HCT116 (cell line): ENCODE measurements around the gene RAB3IP. TPM values are rescaled to one million over a fixed set of nuclear protein-coding genes. Genes with fewer than 3 reads are reported as not detected.

Experiments
- ATAC-seq: fragments of 200-7000 bp; cut with Tn5 transposase; 2 replicates; pipeline ENCODE4 v1.9.1; 2020; ENCODE audit warnings: mild to moderate bottlenecking, moderate library complexity
- BruUV-seq: library from RNA; stranded (reverse); fragments of 400-500 nt; replicated peaks from 2 replicates; lab custom pipeline; 2021; lab: Mats Ljungman, UMichigan
- CTCF ChIA-PET: fragments of 300-600 bp; sonication (Branson Sonifier 250); formaldehyde crosslinking; loops from one replicate; lab custom pipeline; 2021; ENCODE audit warnings: antibody characterized with exemption; lab: Charles Lee
- POLR2A ChIA-PET: fragments of 300-600, 350-600 bp; sonication (Branson Sonifier 250); formaldehyde crosslinking; loops from one replicate; lab custom pipeline; 2021; ENCODE audit warnings: antibody characterized with exemption; lab: Charles Lee
- RAD21 ChIA-PET, 2 experiments: fragments of 300-600 bp; sonication (Branson Sonifier 250); formaldehyde crosslinking; loops; one replicate each; lab custom pipeline; 2023; ENCODE audit warnings: low total read pairs in 2 of 2; ENCODE audit not compliant: uncharacterized antibody in 2 of 2, unreplicated experiment in 2 of 2, low non-redundant PET in 1 of 2; lab: Charles Lee
- DNase-seq: peaks from one replicate; pipeline ENCODE4 v3.0.0-alpha.2; 2010; ENCODE audit warnings: low read depth, low spot score
- H2AFZ ChIP-seq: fragments of 200-600 bp; shearing (Covaris generic), sonication (generic); 2 replicates; pipeline ENCODE4 v1.6.1; 2017; ENCODE audit warnings: low read depth, mixed run types, mixed read lengths, antibody characterized with exemption, low read length; ENCODE audit not compliant: poor library complexity, severe bottlenecking
- H3K27ac ChIP-seq: 2 replicates; pipeline ENCODE4 v1.5.1; 2012; ENCODE audit warnings: low read depth, low read length
- H3K27me3 ChIP-seq: fragments of 200-600 bp; sonication (generic); 2 replicates; pipeline ENCODE4 v1.6.1; 2016; ENCODE audit warnings: mixed run types, low read length, mixed read lengths; ENCODE audit not compliant: insufficient read depth
- H3K36me3 ChIP-seq, 2 experiments: fragments of 200-500 bp in 1 of 2; fragments of 200-600 bp in 1 of 2; sonication (Bioruptor generic) in 1 of 2; sonication (generic) in 1 of 2; 2 replicates each; pipeline versions ENCODE4 v1.5.1 to v1.6.1; 2014 to 2016; ENCODE audit warnings: low read length in 2 of 2, inconsistent platforms in 1 of 2, mixed read lengths in 1 of 2, mixed run types in 1 of 2; ENCODE audit not compliant: insufficient read depth in 2 of 2, control insufficient read depth in 1 of 2
- H3K4me1 ChIP-seq, 2 experiments: fragments of 200-600 bp in 1 of 2; sonication (generic) in 1 of 2; 2 replicates each; pipeline versions ENCODE4 v1.5.1 to v1.6.1; 2012 to 2017; ENCODE audit warnings: low read length in 2 of 2, inconsistent platforms in 1 of 2, mild to moderate bottlenecking in 1 of 2, mixed read lengths in 1 of 2, mixed run types in 1 of 2, moderate library complexity in 1 of 2; ENCODE audit not compliant: insufficient read depth in 2 of 2, control insufficient read depth in 1 of 2
- H3K4me2 ChIP-seq: fragments of 200-600 bp; sonication (generic); 2 replicates; pipeline ENCODE4 v1.6.1; 2017; ENCODE audit warnings: mixed run types, low read length, mixed read lengths
- H3K4me3 ChIP-seq, 2 experiments: fragments of 200-600 bp in 1 of 2; sonication (generic) in 1 of 2; replicated peaks in 1 of 2; 2 replicates each; pipeline ENCODE4 v1.5.1; 2011 to 2016; ENCODE audit warnings: low read length in 2 of 2, control low read depth in 1 of 2, low read depth in 1 of 2, mild to moderate bottlenecking in 1 of 2, mixed read lengths in 1 of 2, mixed run types in 1 of 2
- H3K79me2 ChIP-seq: fragments of 200-600 bp; sonication (generic); 2 replicates; pipeline ENCODE4 v1.6.1; 2017; ENCODE audit warnings: mild to moderate bottlenecking, mixed run types, low read length, moderate library complexity, mixed read lengths; ENCODE audit not compliant: insufficient read depth
- H3K9ac ChIP-seq: fragments of 200-600 bp; sonication (generic); 2 replicates; pipeline ENCODE4 v1.6.1; 2016; ENCODE audit warnings: low read length, mixed read lengths
- H3K9me2 ChIP-seq: fragments of 200-600 bp; sonication (generic), shearing (Covaris generic); 2 replicates; pipeline ENCODE4 v1.6.1; 2017; ENCODE audit warnings: mixed run types, mild to moderate bottlenecking, moderate library complexity; ENCODE audit not compliant: insufficient read depth
- H3K9me3 ChIP-seq, 2 experiments: fragments of 200-500 bp in 1 of 2; fragments of 200-600 bp in 1 of 2; sonication (Bioruptor generic) in 1 of 2; sonication (generic) in 1 of 2; 2 replicates each; pipeline ENCODE4 v1.6.1; 2014 to 2017; ENCODE audit warnings: low read length in 2 of 2, mixed read lengths in 2 of 2, inconsistent platforms in 1 of 2, low read depth in 1 of 2, mild to moderate bottlenecking in 1 of 2, mixed run types in 1 of 2, moderate library complexity in 1 of 2; ENCODE audit not compliant: control insufficient read depth in 1 of 2, insufficient read depth in 1 of 2
- H4K20me1 ChIP-seq: fragments of 200-600 bp; sonication (generic), shearing (Covaris generic); 2 replicates; pipeline ENCODE4 v1.6.1; 2017; ENCODE audit warnings: mixed run types, mild to moderate bottlenecking, moderate library complexity; ENCODE audit not compliant: insufficient read depth
- CBX3 ChIP-seq: IDR thresholded peaks from 2 replicates; pipeline ENCODE4 v1.6.1; 2012; ENCODE audit warnings: low read depth
- CEBPB ChIP-seq: IDR thresholded peaks from 2 replicates; pipeline ENCODE4 v1.6.1; 2012; ENCODE audit warnings: low read depth
- EGR1 ChIP-seq: IDR thresholded peaks from 2 replicates; pipeline ENCODE4 v1.6.1; 2012; ENCODE audit warnings: low read depth
- ELF1 ChIP-seq: IDR thresholded peaks from 2 replicates; pipeline ENCODE4 v1.6.1; 2012; ENCODE audit warnings: low read depth, borderline replicate concordance
- JUND ChIP-seq: IDR thresholded peaks from 2 replicates; pipeline ENCODE4 v1.6.1; 2012
- POLR2AphosphoS5 ChIP-seq: IDR thresholded peaks from 2 replicates; pipeline ENCODE4 v1.6.1; 2011; ENCODE audit warnings: mild to moderate bottlenecking, low read depth, low read length, moderate library complexity
- SIN3A ChIP-seq: IDR thresholded peaks from 2 replicates; pipeline ENCODE4 v1.6.1; 2012; ENCODE audit warnings: low read depth
- SP1 ChIP-seq: IDR thresholded peaks from 2 replicates; pipeline ENCODE4 v1.6.1; 2012; ENCODE audit warnings: low read depth
- SRF ChIP-seq: IDR thresholded peaks from 2 replicates; pipeline ENCODE4 v1.6.1; 2012; ENCODE audit warnings: low read depth
- YY1 ChIP-seq: IDR thresholded peaks from 2 replicates; pipeline ENCODE4 v1.6.1; 2011; ENCODE audit warnings: low read length, low read depth, moderate library complexity, mild to moderate bottlenecking; ENCODE audit not compliant: insufficient replicate concordance; ENCODE audit errors: extremely low read depth
- ZFX ChIP-seq: fragments of 450-650 bp; IDR thresholded peaks from 2 replicates; pipeline ENCODE4 v1.6.1; 2017
- ZNF274 ChIP-seq: fragments of 200-500 bp; sonication (Bioruptor generic); IDR thresholded peaks from 2 replicates; pipeline ENCODE4 v1.6.1; 2014; ENCODE audit warnings: mild to moderate bottlenecking, low read depth, low read length, inconsistent platforms
- intact Hi-C: fragments of 100-400 bp; cut with micrococcal nuclease; formaldehyde crosslinking; loops from 2 replicates; pipeline ENCODE4 v1.10.0; 2022
- total RNA-seq: library from RNA; stranded (reverse); gene quantifications from one replicate; pipeline ENCODE4 v1.2.1, GENCODE V29; 2021; ENCODE audit not compliant: unreplicated experiment
- TF ChIP-seq, protein P1 (sequence below), 3 experiments: fragments of 200-600 bp in 1 of 3; sonication (generic) in 1 of 3; IDR thresholded peaks in 2 of 3; conservative IDR thresholded peaks in 1 of 3; 2 replicates each; pipeline ENCODE4 v1.5.1; 2012 to 2017; ENCODE audit warnings: low read depth in 2 of 3, low read length in 2 of 3, antibody characterized with exemption in 1 of 3, borderline replicate concordance in 1 of 3, control low read depth in 1 of 3, mild to moderate bottlenecking in 1 of 3, mixed read lengths in 1 of 3, mixed run types in 1 of 3, moderate library complexity in 1 of 3; ENCODE audit not compliant: insufficient read depth in 1 of 3
- TF ChIP-seq, protein P2 (sequence below): IDR thresholded peaks from 2 replicates; pipeline ENCODE4 v1.6.1; 2012
- TF ChIP-seq, protein P3 (sequence below): IDR thresholded peaks from 2 replicates; pipeline ENCODE4 v1.6.1; 2011; ENCODE audit warnings: mild to moderate bottlenecking, low read length, moderate library complexity; ENCODE audit not compliant: insufficient replicate concordance; ENCODE audit errors: extremely low read depth
- TF ChIP-seq, protein P4 (sequence below): IDR thresholded peaks from 2 replicates; pipeline ENCODE4 v1.6.1; 2012

RAB3IP gene
- total RNA-seq, 1 experiment from 2014 or later, result 31.3 TPM

DNA sequence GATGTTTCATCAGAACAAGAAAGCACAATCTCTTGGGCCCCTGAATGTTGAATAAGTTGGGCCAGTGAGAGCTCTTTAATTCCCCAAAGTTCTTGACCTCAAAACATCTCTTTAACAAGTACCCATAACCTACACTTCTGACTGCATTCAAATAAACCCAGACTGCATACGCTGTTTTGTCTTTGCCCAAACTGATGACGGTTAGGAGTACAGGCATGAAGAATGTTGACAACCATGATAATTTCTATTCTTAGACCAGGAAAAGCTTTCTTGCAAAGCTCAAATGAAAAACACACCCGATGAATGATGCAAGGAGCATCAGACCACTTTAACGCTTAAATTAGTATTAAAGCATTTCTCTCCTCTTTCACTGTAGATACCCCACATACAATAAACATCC, 11.7 kb upstream of the RAB3IP start:
- Histone ChIP-seq H3K9me2 (no peaks in the 10 kb centered on the region), H2AFZ (no peak overlapping the region), H3K4me1 (peaks cover 0 to 2% of the 10 kb centered on the region in 2 experiments; a peak in 1 of 4 replicates), H4K20me1 (no peaks in the 10 kb centered on the region), H3K9me3 (no peaks in the 10 kb centered on the region), H3K4me3 (no peak overlapping the region), H3K27ac (no peak overlapping the region), H3K27me3 (no peaks in the 10 kb centered on the region), H3K4me2 (no peak overlapping the region), H3K9ac (no peak overlapping the region), H3K79me2 (no peaks in the 10 kb centered on the region), H3K36me3 (no peaks in the 10 kb centered on the region)
- DNase-seq (no peak), ATAC-seq (no peak)
- intact Hi-C loops, result no loop called here
- RAD21 ChIA-PET, result no interaction called here
- BruUV-seq, result no TSS peak
- POLR2A ChIA-PET, result no interaction called here
- TF ChIP-seq ZFX, result no peak
- CTCF ChIA-PET, result no interaction called here

DNA sequence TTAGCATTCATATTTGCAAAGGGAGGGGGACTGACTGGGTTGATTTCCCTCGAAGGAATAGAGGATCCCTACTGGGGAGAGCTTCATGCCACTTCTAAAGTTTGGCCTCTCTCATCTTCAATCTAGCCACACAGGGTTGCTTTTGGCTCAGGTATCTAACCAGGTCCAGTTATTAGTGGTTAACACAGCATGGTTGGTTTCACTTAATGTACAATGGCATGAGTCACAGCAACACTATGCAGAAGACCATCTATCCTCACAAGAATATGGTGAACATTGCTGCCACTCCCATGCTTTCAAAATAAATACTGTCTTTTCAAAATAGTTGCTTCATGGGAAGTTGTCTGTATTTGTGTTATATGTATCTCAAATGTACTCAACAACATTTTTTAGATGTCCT, 6.6 kb upstream of the RAB3IP start:
- H3K27ac ChIP-seq, result no peak overlapping the region
- H2AFZ ChIP-seq, result peak overlapping the region; percentile 29
- TF ChIP-seq, protein P1, sequence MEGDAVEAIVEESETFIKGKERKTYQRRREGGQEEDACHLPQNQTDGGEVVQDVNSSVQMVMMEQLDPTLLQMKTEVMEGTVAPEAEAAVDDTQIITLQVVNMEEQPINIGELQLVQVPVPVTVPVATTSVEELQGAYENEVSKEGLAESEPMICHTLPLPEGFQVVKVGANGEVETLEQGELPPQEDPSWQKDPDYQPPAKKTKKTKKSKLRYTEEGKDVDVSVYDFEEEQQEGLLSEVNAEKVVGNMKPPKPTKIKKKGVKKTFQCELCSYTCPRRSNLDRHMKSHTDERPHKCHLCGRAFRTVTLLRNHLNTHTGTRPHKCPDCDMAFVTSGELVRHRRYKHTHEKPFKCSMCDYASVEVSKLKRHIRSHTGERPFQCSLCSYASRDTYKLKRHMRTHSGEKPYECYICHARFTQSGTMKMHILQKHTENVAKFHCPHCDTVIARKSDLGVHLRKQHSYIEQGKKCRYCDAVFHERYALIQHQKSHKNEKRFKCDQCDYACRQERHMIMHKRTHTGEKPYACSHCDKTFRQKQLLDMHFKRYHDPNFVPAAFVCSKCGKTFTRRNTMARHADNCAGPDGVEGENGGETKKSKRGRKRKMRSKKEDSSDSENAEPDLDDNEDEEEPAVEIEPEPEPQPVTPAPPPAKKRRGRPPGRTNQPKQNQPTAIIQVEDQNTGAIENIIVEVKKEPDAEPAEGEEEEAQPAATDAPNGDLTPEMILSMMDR (IDR thresholded peaks at IDR 0.05 in 2 of 3, conservative IDR thresholded peaks at IDR 0.05 in 1 of 3; ENCODE audit: borderline replicate concordance in 1 of 3, insufficient read depth in 1 of 3, low read depth in 2 of 3, low read length in 2 of 3), result no peak
- no peak for TF ChIP-seq EGR1
- TF ChIP-seq ZNF274, result no peak
- no peak for TF ChIP-seq ELF1
- no peak for TF ChIP-seq SIN3A
- TF ChIP-seq CEBPB, result no peak
- TF ChIP-seq, protein P2, sequence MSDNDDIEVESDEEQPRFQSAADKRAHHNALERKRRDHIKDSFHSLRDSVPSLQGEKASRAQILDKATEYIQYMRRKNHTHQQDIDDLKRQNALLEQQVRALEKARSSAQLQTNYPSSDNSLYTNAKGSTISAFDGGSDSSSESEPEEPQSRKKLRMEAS, result no peak
- TF ChIP-seq, protein P3, sequence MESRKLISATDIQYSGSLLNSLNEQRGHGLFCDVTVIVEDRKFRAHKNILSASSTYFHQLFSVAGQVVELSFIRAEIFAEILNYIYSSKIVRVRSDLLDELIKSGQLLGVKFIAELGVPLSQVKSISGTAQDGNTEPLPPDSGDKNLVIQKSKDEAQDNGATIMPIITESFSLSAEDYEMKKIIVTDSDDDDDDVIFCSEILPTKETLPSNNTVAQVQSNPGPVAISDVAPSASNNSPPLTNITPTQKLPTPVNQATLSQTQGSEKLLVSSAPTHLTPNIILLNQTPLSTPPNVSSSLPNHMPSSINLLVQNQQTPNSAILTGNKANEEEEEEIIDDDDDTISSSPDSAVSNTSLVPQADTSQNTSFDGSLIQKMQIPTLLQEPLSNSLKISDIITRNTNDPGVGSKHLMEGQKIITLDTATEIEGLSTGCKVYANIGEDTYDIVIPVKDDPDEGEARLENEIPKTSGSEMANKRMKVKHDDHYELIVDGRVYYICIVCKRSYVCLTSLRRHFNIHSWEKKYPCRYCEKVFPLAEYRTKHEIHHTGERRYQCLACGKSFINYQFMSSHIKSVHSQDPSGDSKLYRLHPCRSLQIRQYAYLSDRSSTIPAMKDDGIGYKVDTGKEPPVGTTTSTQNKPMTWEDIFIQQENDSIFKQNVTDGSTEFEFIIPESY, result no peak
- TF ChIP-seq, protein P4, sequence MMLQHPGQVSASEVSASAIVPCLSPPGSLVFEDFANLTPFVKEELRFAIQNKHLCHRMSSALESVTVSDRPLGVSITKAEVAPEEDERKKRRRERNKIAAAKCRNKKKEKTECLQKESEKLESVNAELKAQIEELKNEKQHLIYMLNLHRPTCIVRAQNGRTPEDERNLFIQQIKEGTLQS, result no peak
- TF ChIP-seq SP1, result no peak
- no peak for TF ChIP-seq ZFX
- TF ChIP-seq YY1, result no peak
- no peak for TF ChIP-seq JUND
- no peak for TF ChIP-seq CBX3
- TF ChIP-seq POLR2AphosphoS5, result no peak
- no peak for TF ChIP-seq SRF
- H3K4me3 ChIP-seq, result no peak overlapping the region
- intact Hi-C loops, result no loop called here
- H3K36me3 ChIP-seq, result no peaks in the 10 kb centered on the region
- H3K9me2 ChIP-seq, result no peaks in the 10 kb centered on the region
- no TSS peak for BruUV-seq
- H3K79me2 ChIP-seq, result no peaks in the 10 kb centered on the region
- no peak for ATAC-seq
- no peaks in the 10 kb centered on the region for H3K27me3 ChIP-seq
- RAD21 ChIA-PET, result no interaction called here
- no peaks in the 10 kb centered on the region for H3K9me3 ChIP-seq
- H3K9ac ChIP-seq, result no peak overlapping the region
- peaks cover 0 to 7% of the 10 kb centered on the region in 2 experiments; a peak in 1 of 4 replicates for H3K4me1 ChIP-seq
- peak overlapping the region; percentile 26; the same call in 1 of the 2 replicates for H3K4me2 ChIP-seq
- DNase-seq, result no peak
- POLR2A ChIA-PET, result no interaction called here
- CTCF ChIA-PET, result no interaction called here
- H4K20me1 ChIP-seq, result no peaks in the 10 kb centered on the region
